BLaER1 treated with 17β-estradiol and CSF1 and Interleukin-3, amounts not matched to agents 10 nM and 100 nM (cell line): Measurements from ENCODE around the gene DIPK1C.
A peak's percentile ranks its signal among the peaks of the same experiment; 100 is the strongest.

Experiments
- H3K27ac ChIP-seq, 11 experiments: shearing (Covaris generic); formaldehyde crosslinking; 2 replicates each; pipeline ENCODE4 v1.8.1; 2022
- H3K27me3 ChIP-seq, 11 experiments: shearing (Covaris generic); formaldehyde crosslinking; 2 replicates each; pipeline ENCODE4 v1.8.1; 2022
- H3K36me3 ChIP-seq, 11 experiments: shearing (Covaris generic); formaldehyde crosslinking; 2 replicates each; pipeline ENCODE4 v1.8.1; 2022
- H3K4me1 ChIP-seq, 10 experiments: shearing (Covaris generic); formaldehyde crosslinking; 2 replicates each; pipeline ENCODE4 v1.8.1; 2022
- H3K4me2 ChIP-seq, 11 experiments: shearing (Covaris generic); formaldehyde crosslinking; 2 replicates each; pipeline ENCODE4 v1.8.1; 2022
- H3K4me3 ChIP-seq, 10 experiments: shearing (Covaris generic); formaldehyde crosslinking; 2 replicates each; pipeline ENCODE4 v1.8.1; 2022
- H3K9ac ChIP-seq, 11 experiments: shearing (Covaris generic); formaldehyde crosslinking; 2 replicates each; pipeline ENCODE4 v1.8.1; 2022
- H3K9me3 ChIP-seq, 11 experiments: shearing (Covaris generic); formaldehyde crosslinking; replicated peaks in 1 of 11; 2 replicates each; pipeline ENCODE4 v1.8.1; 2022
- H4K20me1 ChIP-seq, 11 experiments: shearing (Covaris generic); formaldehyde crosslinking; 2 replicates each; pipeline ENCODE4 v1.8.1; 2022
- Cebpa-rat ChIP-seq, 11 experiments: shearing (Covaris generic); IDR thresholded peaks; 2 replicates each; pipeline ENCODE4 v1.8.1; 2022

The DIPK1C gene

DNA sequence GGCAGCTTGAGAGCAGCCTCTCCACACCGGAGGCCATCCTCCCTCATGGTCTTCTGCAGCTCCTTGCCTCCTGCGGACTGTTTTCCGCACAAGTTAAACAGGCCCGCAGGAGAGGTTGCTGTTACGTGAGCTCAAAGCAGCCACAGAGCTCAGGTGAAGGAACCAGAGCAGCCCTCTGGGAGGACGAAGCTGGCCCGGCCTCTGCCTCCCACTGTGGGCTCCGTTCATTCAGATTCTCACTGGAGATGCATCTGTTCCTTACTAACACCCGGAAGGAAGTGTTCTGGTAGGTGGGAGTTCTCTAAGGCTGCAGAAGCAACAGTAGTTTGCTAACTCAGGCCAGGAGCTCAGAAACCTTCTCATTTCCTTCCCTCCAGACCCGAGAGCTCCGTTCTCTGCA is 10.9 kb downstream of the DIPK1C start:
- peak overlapping the region in 2 of 11 experiments; percentile 8 to 33; a peak in 1 of 22 replicates for H3K9ac ChIP-seq
- no peaks in the 10 kb centered on the region for H3K27me3 ChIP-seq
- H3K9me3 ChIP-seq, result peaks cover 0 to 5% (median 0%) of the 10 kb centered on the region in 11 experiments; a peak in 1 of 22 replicates
- peaks cover 0 to 22% (median 0%) of the 10 kb centered on the region in 11 experiments; a peak in 6 of 22 replicates for H4K20me1 ChIP-seq
- H3K27ac ChIP-seq, result peak overlapping the region in 4 of 11 experiments; percentile 9 to 61 (median 21); a peak in 5 of 22 replicates
- peaks cover 0 to 86% (median 68%) of the 10 kb centered on the region in 11 experiments; a peak in 17 of 22 replicates for H3K36me3 ChIP-seq
- H3K4me3 ChIP-seq, result no peak overlapping the region
- peak overlapping the region in 9 of 11 experiments; percentile 8 to 66 (median 56); a peak in 12 of 22 replicates for H3K4me2 ChIP-seq
- H3K4me1 ChIP-seq, result peaks cover 25 to 81% (median 75%) of the 10 kb centered on the region in 10 experiments
- TF ChIP-seq Cebpa-rat (IDR thresholded peaks at IDR 0.05), result no peak

DNA sequence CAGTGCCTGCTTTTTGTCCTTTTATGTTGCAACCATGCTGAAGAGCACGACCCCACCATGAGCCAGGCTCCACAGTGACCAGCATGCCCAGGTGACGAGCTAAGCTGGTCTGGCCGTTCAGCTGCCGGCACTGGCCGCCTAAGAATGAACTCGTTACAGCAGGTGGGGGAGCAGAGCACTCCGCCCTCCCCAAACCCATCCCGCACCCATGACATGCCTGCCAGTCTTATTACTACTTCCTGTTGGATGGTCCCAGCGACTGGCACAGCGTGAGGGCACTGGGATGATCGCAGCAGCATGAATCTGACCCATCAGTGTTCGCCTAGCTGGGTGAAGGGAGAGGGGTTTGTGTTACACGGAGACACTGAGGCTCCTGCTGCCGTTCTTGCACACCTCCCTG is 11.5 kb downstream of the DIPK1C start:
- H3K4me2 ChIP-seq, result peak overlapping the region in 10 of 11 experiments; percentile 8 to 66 (median 56); a peak in 19 of 22 replicates
- H3K4me1 ChIP-seq, result peaks cover 25 to 75% (median 69%) of the 10 kb centered on the region in 10 experiments
- H3K9ac ChIP-seq, result peak overlapping the region in 5 of 11 experiments; percentile 8 to 29 (median 25); a peak in 2 of 22 replicates
- TF ChIP-seq Cebpa-rat (IDR thresholded peaks at IDR 0.05), result no peak
- peak overlapping the region in 6 of 11 experiments; percentile 3 to 61 (median 40); a peak in 6 of 22 replicates for H3K27ac ChIP-seq
- peaks cover 0 to 22% (median 0%) of the 10 kb centered on the region in 11 experiments; a peak in 6 of 22 replicates for H4K20me1 ChIP-seq
- no peaks in the 10 kb centered on the region for H3K27me3 ChIP-seq
- peaks cover 0 to 86% (median 69%) of the 10 kb centered on the region in 11 experiments; a peak in 18 of 22 replicates for H3K36me3 ChIP-seq
- H3K9me3 ChIP-seq, result peaks cover 0 to 11% (median 0%) of the 10 kb centered on the region in 11 experiments; a peak in 1 of 22 replicates
- no peak overlapping the region for H3K4me3 ChIP-seq

DNA sequence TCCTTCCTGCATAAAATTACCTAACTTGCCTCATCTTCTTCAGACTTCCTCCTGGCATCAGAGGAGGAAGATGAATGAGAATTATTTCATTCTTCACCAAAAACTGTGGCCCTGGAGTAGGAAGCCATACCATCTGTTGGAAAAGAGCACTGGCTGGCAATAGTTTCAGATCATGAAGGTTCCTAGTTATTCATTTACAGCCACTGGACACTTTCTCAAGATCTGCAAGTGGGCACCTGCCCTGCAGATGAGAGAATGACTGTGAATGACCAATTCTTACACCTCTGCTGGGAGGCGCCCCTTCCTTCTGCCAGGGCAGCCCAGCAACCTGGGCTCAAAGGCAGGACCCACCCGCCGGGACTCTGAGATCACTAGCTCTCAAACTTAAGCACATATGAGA is 13.0 kb downstream of the DIPK1C start:
- peaks cover 0 to 22% (median 0%) of the 10 kb centered on the region in 11 experiments; a peak in 5 of 22 replicates for H4K20me1 ChIP-seq
- peaks cover 18 to 60% (median 56%) of the 10 kb centered on the region in 10 experiments for H3K4me1 ChIP-seq
- H3K9me3 ChIP-seq, result peaks cover 0 to 11% (median 0%) of the 10 kb centered on the region in 11 experiments; a peak in 1 of 22 replicates
- H3K9ac ChIP-seq, result no peak overlapping the region
- peak overlapping the region in 2 of 11 experiments; percentile 19 to 44; a peak in 3 of 22 replicates for H3K27ac ChIP-seq
- H3K27me3 ChIP-seq, result no peaks in the 10 kb centered on the region
- no peak overlapping the region for H3K4me3 ChIP-seq
- H3K4me2 ChIP-seq, result peak overlapping the region in 10 of 11 experiments; percentile 0 to 66 (median 56); a peak in 14 of 22 replicates
- H3K36me3 ChIP-seq, result peaks cover 0 to 96% (median 80%) of the 10 kb centered on the region in 11 experiments; a peak in 18 of 22 replicates
- TF ChIP-seq Cebpa-rat (IDR thresholded peaks at IDR 0.05), result no peak

DNA sequence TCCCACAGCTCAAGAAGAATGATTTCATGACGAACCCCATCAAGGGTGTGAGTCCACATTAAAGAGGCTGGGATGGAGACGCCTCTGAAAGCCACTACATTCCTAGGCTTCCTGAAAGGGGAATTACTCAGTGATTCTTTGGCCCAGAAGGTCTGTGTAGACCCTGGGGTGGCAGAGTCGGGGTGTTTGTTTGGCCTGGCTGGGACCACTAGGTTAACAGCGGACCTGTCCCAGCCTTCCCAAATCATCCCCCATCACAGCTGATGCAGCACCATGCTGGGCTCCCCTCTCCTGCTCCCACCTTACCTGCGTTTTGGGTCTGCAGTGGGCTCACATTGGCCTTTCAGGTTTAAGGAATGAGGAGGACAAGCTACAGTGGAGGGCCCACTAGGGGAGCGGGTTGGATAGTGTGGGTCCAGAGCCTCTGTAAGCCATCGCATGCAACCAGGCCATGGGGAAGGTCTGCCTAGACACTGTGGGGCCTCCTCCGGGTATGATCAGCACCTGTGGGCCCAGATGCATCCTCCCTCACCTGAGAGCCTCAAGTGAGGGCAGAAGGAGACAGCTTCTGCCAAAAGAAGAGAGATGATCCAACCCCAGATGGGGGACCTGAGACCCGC is 16.2 kb downstream of the DIPK1C start:
- no peak overlapping the region for H3K4me3 ChIP-seq
- H3K27me3 ChIP-seq, result no peaks in the 10 kb centered on the region
- H3K4me1 ChIP-seq, result peaks cover 18 to 29% (median 24%) of the 10 kb centered on the region in 10 experiments
- no peak overlapping the region for H3K4me2 ChIP-seq
- H3K36me3 ChIP-seq, result peaks cover 0 to 100% (median 95%) of the 10 kb centered on the region in 11 experiments; a peak in 18 of 22 replicates
- no peak for TF ChIP-seq Cebpa-rat (IDR thresholded peaks at IDR 0.05)
- H3K9me3 ChIP-seq, result peaks cover 0 to 11% (median 0%) of the 10 kb centered on the region in 11 experiments; a peak in 1 of 22 replicates
- H3K9ac ChIP-seq, result no peak overlapping the region
- H4K20me1 ChIP-seq, result peaks cover 0 to 11% (median 0%) of the 10 kb centered on the region in 11 experiments; a peak in 4 of 22 replicates
- no peak overlapping the region for H3K27ac ChIP-seq

DNA sequence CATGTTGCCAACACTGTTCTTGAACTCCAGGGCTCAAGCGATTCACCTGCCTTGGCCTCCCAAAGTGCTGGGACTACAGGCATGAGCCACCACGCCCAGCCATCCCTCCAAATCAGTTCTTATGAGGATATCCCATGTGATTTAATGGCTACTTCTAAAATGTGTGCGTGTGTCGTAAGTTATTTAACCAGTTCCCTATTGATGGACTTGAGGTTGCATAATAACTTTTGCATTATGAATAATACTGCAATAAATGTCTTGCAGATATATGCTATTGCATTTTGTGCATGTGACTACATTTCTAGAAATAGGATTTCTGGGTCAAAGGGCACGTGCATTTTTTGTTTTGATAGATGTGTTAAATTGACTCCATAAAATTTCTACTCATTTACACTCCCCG is 19.0 kb downstream of the DIPK1C start:
- Histone ChIP-seq H3K4me2 (no peak overlapping the region), H3K9me3 (peaks cover 0 to 11% (median 0%) of the 10 kb centered on the region in 11 experiments; a peak in 1 of 22 replicates), H3K27ac (no peak overlapping the region), H4K20me1 (peaks cover 0 to 6% (median 0%) of the 10 kb centered on the region in 11 experiments; a peak in 1 of 22 replicates), H3K36me3 (peaks cover 0 to 83% (median 79%) of the 10 kb centered on the region in 11 experiments; a peak in 18 of 22 replicates), H3K4me1 (peaks cover 0 to 4% (median 0%) of the 10 kb centered on the region in 10 experiments; a peak in 3 of 20 replicates), H3K4me3 (no peak overlapping the region), H3K9ac (no peak overlapping the region), H3K27me3 (no peaks in the 10 kb centered on the region)
- no peak for TF ChIP-seq Cebpa-rat (IDR thresholded peaks at IDR 0.05)

DNA sequence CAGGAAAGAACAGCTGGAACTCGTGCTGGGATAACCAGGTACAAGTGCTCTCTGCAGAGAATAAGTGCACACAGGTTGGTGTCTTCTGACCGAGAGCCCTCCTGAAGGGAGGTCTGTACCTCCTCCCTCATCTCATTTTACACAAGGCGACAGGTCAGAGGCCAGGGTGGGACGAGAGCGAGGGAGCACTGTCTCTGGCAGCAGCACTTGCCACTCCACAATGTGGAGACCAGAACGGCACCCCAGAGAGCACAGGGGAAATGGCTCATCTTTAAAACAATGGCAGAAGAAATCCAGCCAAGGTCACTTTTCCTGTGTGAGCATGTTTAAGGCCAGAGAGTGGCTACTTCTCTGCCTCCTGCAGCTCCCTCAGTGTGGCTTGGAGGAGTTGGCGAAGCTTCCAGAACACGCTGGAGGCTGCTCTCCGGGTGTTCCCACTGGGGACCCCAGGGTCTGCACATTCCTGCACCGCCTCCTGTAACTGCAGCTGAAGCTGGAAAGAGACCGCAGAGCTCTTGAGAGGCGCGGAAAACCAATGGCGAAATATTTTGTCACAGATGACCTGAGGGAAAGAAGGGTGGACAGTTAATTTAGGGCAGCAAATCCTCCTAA is 20.8 kb downstream of the DIPK1C start:
- no peak for TF ChIP-seq Cebpa-rat (IDR thresholded peaks at IDR 0.05)

DNA sequence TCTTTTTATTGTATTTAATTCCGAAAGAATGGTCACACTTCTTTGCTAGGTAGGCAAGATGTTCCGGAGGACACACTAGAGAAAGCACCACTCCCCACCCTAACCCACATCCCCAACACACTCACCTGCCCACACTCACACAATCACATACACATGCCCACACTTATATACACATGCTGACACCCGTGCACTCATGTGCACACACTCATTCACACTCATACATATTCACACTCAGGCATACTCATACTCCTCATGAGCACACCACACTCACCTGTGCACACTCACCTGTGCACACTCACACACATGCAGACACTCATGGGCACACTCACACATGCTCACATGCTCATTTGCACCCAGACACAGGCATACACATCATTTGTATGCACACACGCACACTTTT is 21.4 kb downstream of the DIPK1C start:
- H3K9me3 ChIP-seq, result peaks cover 0 to 2% (median 0%) of the 10 kb centered on the region in 11 experiments; a peak in 1 of 22 replicates
- TF ChIP-seq Cebpa-rat (IDR thresholded peaks at IDR 0.05), result no peak
- no peak overlapping the region for H3K27ac ChIP-seq
- no peak overlapping the region for H3K9ac ChIP-seq
- peaks cover 0 to 21% (median 20%) of the 10 kb centered on the region in 10 experiments; a peak in 16 of 20 replicates for H3K4me1 ChIP-seq
- H3K27me3 ChIP-seq, result no peaks in the 10 kb centered on the region
- H3K4me2 ChIP-seq, result no peak overlapping the region
- no peak overlapping the region for H3K4me3 ChIP-seq
- no peaks in the 10 kb centered on the region for H4K20me1 ChIP-seq
- peaks cover 0 to 60% (median 56%) of the 10 kb centered on the region in 11 experiments; a peak in 18 of 22 replicates for H3K36me3 ChIP-seq

More for the DNA sequence above, 20.8 kb downstream of the DIPK1C start:
- Histone ChIP-seq H3K9me3 (peaks cover 0 to 7% (median 0%) of the 10 kb centered on the region in 11 experiments; a peak in 1 of 22 replicates), H3K27me3 (no peaks in the 10 kb centered on the region), H3K9ac (no peak overlapping the region), H3K27ac (0 out of 22 replicates have a peak overlapping the region, but pooled peaks of 1 of the 11 experiments have one; percentile 4), H3K4me1 (peaks cover 0 to 16% (median 14%) of the 10 kb centered on the region in 10 experiments; a peak in 16 of 20 replicates), H3K36me3 (peaks cover 0 to 65% (median 62%) of the 10 kb centered on the region in 11 experiments; a peak in 18 of 22 replicates), H4K20me1 (peaks cover 0 to 2% (median 0%) of the 10 kb centered on the region in 11 experiments; a peak in 1 of 22 replicates), H3K4me2 (no peak overlapping the region), H3K4me3 (no peak overlapping the region)

DNA sequence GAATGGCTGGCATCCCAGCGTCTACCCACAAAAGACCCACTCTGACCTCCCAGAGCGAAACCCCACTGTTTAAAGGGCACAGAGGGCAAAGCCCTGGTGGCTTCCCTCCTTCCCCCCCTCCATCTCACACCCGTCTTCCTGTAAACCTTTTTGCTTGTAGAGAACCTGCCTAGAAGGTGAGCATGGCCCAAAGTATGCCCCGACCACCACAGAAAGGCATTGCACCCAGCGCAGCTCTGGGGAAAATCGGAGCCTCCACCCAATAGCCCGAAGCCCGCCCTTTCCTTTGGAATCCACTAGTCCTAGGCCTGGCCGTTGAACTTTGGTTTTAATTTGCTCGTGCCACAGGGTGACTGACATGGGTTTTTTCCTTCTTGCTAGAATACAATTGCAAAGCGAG is 22.6 kb downstream of the DIPK1C start:
- no peak overlapping the region for H3K4me3 ChIP-seq
- H3K9ac ChIP-seq, result no peak overlapping the region
- H3K9me3 ChIP-seq, result no peaks in the 10 kb centered on the region
- H3K4me1 ChIP-seq, result peaks cover 0 to 34% (median 32%) of the 10 kb centered on the region in 10 experiments; a peak in 17 of 20 replicates
- H3K27ac ChIP-seq, result no peak overlapping the region; a peak in 1 of 22 replicates
- no peak for TF ChIP-seq Cebpa-rat (IDR thresholded peaks at IDR 0.05)
- no peaks in the 10 kb centered on the region for H3K27me3 ChIP-seq
- H4K20me1 ChIP-seq, result no peaks in the 10 kb centered on the region
- H3K36me3 ChIP-seq, result peaks cover 0 to 47% (median 44%) of the 10 kb centered on the region in 11 experiments; a peak in 17 of 22 replicates
- H3K4me2 ChIP-seq, result no peak overlapping the region
